Osteoblast (primary cell): ENCODE results near the gene CACNA1D. TPM values are rescaled to one million over a fixed set of nuclear protein-coding genes. Genes with fewer than 3 reads are reported as not detected.

Experiments
- DNase-seq: peaks from one replicate; pipeline ENCODE4 v3.0.0; 2011; ENCODE audit warnings: low spot score, mixed read lengths; ENCODE audit not compliant: insufficient read length; ENCODE audit errors: missing footprints
- H2AFZ ChIP-seq: 2 replicates; pipeline ENCODE4 v1.6.0; 2011; ENCODE audit warnings: mild to moderate bottlenecking, low read length
- H3K27ac ChIP-seq: 2 replicates; pipeline ENCODE4 v1.5.1; 2011; ENCODE audit warnings: mild to moderate bottlenecking, low read depth, low read length, moderate library complexity
- H3K27me3 ChIP-seq: 2 replicates; pipeline ENCODE4 v1.6.0; 2012; ENCODE audit warnings: mild to moderate bottlenecking, control low read depth, inconsistent platforms, low read length, moderate library complexity; ENCODE audit not compliant: insufficient read depth
- H3K36me3 ChIP-seq: 2 replicates; pipeline ENCODE4 v1.5.1; 2011; ENCODE audit warnings: mild to moderate bottlenecking, low read length, control low read depth, moderate library complexity; ENCODE audit not compliant: insufficient read depth
- H3K4me1 ChIP-seq: 2 replicates; pipeline ENCODE4 v1.5.1; 2011; ENCODE audit warnings: mild to moderate bottlenecking, low read length, control low read depth, moderate library complexity; ENCODE audit not compliant: insufficient read depth
- H3K4me2 ChIP-seq: 2 replicates; pipeline ENCODE4 v1.6.0; 2011; ENCODE audit warnings: mild to moderate bottlenecking, low read length; ENCODE audit not compliant: insufficient read depth
- H3K4me3 ChIP-seq: fragments of 200-600 bp; sonication (generic); 3 replicates; pipeline ENCODE4 v1.5.1; 2012; ENCODE audit warnings: mild to moderate bottlenecking, low read length, inconsistent platforms; ENCODE audit not compliant: insufficient read depth
- H3K79me2 ChIP-seq: 2 replicates; pipeline ENCODE4 v1.6.0; 2012; ENCODE audit warnings: mild to moderate bottlenecking, low read length, control low read depth, inconsistent platforms; ENCODE audit not compliant: insufficient read depth
- H3K9me3 ChIP-seq: 2 replicates; pipeline ENCODE4 v1.5.1; 2011; ENCODE audit warnings: low read depth, low read length, control low read depth
- H4K20me1 ChIP-seq: 2 replicates; pipeline ENCODE4 v1.6.0; 2012; ENCODE audit warnings: mild to moderate bottlenecking, low read length, control low read depth; ENCODE audit not compliant: insufficient read depth
- total RNA-seq: library from RNA; depleted of rRNA; stranded (reverse); fragments of >200 nt; gene quantifications from 2 replicates; pipeline ENCODE4 v1.2.3, GENCODE V29; 2012
- TF ChIP-seq, protein P1 (sequence below): IDR thresholded peaks from 2 replicates; pipeline ENCODE4 v1.5.1; 2011; ENCODE audit warnings: mild to moderate bottlenecking, low read depth, low read length, moderate library complexity; ENCODE audit errors: extremely low read depth

The CACNA1D gene
- total RNA-seq, 1 donor: under 0.01 TPM

DNA sequence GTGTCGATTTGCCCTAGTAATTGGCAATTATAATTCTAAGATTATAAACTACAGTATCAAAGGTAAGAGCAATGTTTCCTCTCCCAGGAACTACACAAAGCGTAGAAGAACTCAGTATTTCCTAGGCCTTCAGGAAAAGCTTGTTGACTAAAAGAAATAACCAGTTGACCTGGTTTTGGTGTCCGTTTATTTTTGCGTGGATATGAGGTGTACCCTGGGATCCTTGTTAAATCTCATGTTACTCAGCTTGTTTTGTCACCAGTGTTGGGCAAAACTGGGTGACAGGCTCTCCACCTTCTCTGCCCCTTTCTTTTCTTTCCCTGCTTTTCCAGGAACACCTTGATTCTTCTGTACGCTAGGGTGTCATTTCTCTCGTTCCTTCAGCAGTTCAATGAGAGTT is 97.2 kb downstream of the CACNA1D start:
- Histone ChIP-seq H3K79me2 (no peaks in the 10 kb centered on the region), H4K20me1 (no peaks in the 10 kb centered on the region), H3K27me3 (no peaks in the 10 kb centered on the region), H3K9me3 (no peaks in the 10 kb centered on the region), H3K36me3 (no peaks in the 10 kb centered on the region), H3K27ac (no peak overlapping the region), H2AFZ (no peak overlapping the region), H3K4me2 (no peak overlapping the region), H3K4me3 (no peak overlapping the region), H3K4me1 (no peaks in the 10 kb centered on the region)
- TF ChIP-seq, protein P1, sequence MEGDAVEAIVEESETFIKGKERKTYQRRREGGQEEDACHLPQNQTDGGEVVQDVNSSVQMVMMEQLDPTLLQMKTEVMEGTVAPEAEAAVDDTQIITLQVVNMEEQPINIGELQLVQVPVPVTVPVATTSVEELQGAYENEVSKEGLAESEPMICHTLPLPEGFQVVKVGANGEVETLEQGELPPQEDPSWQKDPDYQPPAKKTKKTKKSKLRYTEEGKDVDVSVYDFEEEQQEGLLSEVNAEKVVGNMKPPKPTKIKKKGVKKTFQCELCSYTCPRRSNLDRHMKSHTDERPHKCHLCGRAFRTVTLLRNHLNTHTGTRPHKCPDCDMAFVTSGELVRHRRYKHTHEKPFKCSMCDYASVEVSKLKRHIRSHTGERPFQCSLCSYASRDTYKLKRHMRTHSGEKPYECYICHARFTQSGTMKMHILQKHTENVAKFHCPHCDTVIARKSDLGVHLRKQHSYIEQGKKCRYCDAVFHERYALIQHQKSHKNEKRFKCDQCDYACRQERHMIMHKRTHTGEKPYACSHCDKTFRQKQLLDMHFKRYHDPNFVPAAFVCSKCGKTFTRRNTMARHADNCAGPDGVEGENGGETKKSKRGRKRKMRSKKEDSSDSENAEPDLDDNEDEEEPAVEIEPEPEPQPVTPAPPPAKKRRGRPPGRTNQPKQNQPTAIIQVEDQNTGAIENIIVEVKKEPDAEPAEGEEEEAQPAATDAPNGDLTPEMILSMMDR: no peak
- DNase-seq: no peak

DNA sequence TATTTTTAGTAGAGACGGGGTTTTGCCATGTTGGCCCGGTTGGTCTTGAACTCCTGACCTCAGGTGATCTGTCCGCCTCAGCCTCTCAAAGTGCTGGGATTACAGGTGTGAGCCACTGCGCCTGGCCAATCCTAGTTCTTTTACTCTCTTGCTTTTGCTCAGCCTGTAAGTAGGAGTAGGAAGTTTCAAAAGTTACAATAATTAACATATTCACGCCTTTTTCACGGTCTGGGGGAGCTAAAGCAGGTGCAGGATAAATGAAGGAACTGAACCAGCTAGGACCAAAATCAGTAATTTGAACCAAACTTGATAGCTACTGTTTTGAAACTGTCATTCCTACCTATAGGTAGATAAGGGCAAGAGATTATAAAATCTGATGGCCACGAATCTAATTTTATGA is 98.5 kb downstream of the CACNA1D start:
- Histone ChIP-seq H3K9me3 (no peaks in the 10 kb centered on the region), H3K4me1 (no peaks in the 10 kb centered on the region), H2AFZ (no peak overlapping the region), H4K20me1 (no peaks in the 10 kb centered on the region), H3K79me2 (no peaks in the 10 kb centered on the region), H3K4me2 (no peak overlapping the region), H3K36me3 (no peaks in the 10 kb centered on the region), H3K27me3 (no peaks in the 10 kb centered on the region), H3K27ac (no peak overlapping the region), H3K4me3 (no peak overlapping the region)
- TF ChIP-seq, protein P1: no peak
- DNase-seq: no peak

DNA sequence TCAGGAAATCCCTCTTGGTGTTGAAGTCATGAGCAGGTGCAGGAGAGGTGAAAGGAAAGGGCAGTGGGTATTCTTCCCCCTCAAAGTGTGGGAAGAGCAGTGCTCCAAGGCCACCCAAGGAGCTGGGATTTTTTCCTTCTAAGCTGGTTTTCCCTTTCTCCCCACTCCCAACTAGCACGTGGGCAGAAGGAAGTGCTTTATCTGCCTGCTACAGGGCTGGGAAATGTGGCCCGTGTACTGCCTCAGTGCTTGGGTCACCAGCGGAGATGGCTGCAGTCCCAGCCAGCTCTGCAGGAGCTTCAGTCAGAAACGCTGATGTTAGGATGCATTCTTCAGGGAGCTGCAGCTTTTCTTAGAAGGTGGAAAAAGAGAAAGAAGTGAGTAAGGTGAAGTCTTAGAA is 99.2 kb downstream of the CACNA1D start:
- H4K20me1 ChIP-seq: no peaks in the 10 kb centered on the region
- TF ChIP-seq, protein P1: no peak
- no peaks in the 10 kb centered on the region for H3K9me3 ChIP-seq
- no peak overlapping the region for H2AFZ ChIP-seq
- H3K4me1 ChIP-seq: no peaks in the 10 kb centered on the region
- H3K4me2 ChIP-seq: no peak overlapping the region
- H3K79me2 ChIP-seq: no peaks in the 10 kb centered on the region
- no peak overlapping the region for H3K4me3 ChIP-seq
- H3K36me3 ChIP-seq: no peaks in the 10 kb centered on the region
- no peaks in the 10 kb centered on the region for H3K27me3 ChIP-seq
- no peak overlapping the region for H3K27ac ChIP-seq
- DNase-seq: no peak

DNA sequence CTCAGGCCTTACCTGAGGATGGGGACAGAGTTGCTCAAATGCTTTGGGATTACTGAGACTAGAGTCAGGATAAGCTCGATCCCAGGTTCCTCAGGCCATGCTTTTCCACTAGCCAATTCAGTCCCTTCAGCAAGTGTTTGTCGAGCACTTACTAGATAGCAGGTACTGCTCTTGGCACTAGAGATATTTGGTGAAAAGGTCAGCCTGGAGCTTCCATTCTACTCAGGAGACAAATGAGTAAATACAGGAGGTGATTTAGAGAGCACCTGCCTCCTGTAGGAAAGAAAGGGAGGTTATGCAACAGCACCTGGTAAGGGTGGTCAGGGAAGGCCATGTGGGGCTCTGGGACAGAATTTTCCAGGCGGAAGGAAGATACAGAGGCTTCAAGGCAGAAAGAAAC is 99.9 kb downstream of the CACNA1D start:
- Histone ChIP-seq H2AFZ (no peak overlapping the region), H3K4me2 (no peak overlapping the region), H4K20me1 (no peaks in the 10 kb centered on the region), H3K4me3 (no peak overlapping the region), H3K9me3 (no peaks in the 10 kb centered on the region), H3K79me2 (no peaks in the 10 kb centered on the region), H3K27me3 (no peaks in the 10 kb centered on the region), H3K27ac (no peak overlapping the region), H3K4me1 (no peaks in the 10 kb centered on the region), H3K36me3 (no peaks in the 10 kb centered on the region)
- TF ChIP-seq, protein P1: no peak
- no peak for DNase-seq
